ENCODE measurements around the gene ACBD6.

ACBD6 gene

GRCh38 chr1:180268556-180269075 is 233.8 kb downstream of the ACBD6 start:
- DNase-seq = no peak

- no peak for DNase-seq
Measured at GRCh38 chr1:180267761-180268555, 234.4 kb downstream of the ACBD6 start.

GRCh38 chr1:180267211-180267561 is 235.2 kb downstream of the ACBD6 start:
- no peak for DNase-seq

- no peak for DNase-seq
Measured at GRCh38 chr1:180266275-180267210, 235.8 kb downstream of the ACBD6 start.

GRCh38 chr1:180265871-180266270 is 236.5 kb downstream of the ACBD6 start:
- no peak for DNase-seq

GRCh38 chr1:180265201-180265600 is 237.2 kb downstream of the ACBD6 start:
- no peak for DNase-seq

- DNase-seq = no peak
Measured at GRCh38 chr1:180264595-180264994, 237.8 kb downstream of the ACBD6 start.

- no peak for DNase-seq
Measured at GRCh38 chr1:180262628-180263488, 239.5 kb downstream of the ACBD6 start.

GRCh38 chr1:180261524-180262155 is 240.7 kb downstream of the ACBD6 start:
- DNase-seq = no peak

GRCh38 chr1:180261030-180261429 is 241.3 kb downstream of the ACBD6 start:
- no peak for DNase-seq

GRCh38 chr1:180260541-180260940 is 241.8 kb downstream of the ACBD6 start:
- no peak for DNase-seq

- no peak for DNase-seq
Measured at GRCh38 chr1:180259431-180260338, 242.7 kb downstream of the ACBD6 start.

- no peak for DNase-seq
Measured at GRCh38 chr1:180258935-180259334, 243.4 kb downstream of the ACBD6 start.

GRCh38 chr1:180258290-180258689 is 244.1 kb downstream of the ACBD6 start:
- no peak for DNase-seq

GRCh38 chr1:180257486-180257885 is 244.9 kb downstream of the ACBD6 start:
- DNase-seq = no peak

GRCh38 chr1:180257028-180257386 is 245.4 kb downstream of the ACBD6 start:
- no peak for DNase-seq

- DNase-seq = no peak
Measured at GRCh38 chr1:180256341-180257027, 245.9 kb downstream of the ACBD6 start.

- no peak for DNase-seq
Measured at GRCh38 chr1:180255536-180256340, 246.6 kb downstream of the ACBD6 start.

- DNase-seq = no peak
Measured at GRCh38 chr1:180254854-180255253, 247.5 kb downstream of the ACBD6 start.

GRCh38 chr1:180254496-180254819 is 247.9 kb downstream of the ACBD6 start:
- no peak for DNase-seq

Measured in T-helper 2 cell (primary cell).